Tibial nerve (tissue), 4 donors: ENCODE measurements around the gene KCNH8. TPM values are rescaled to one million over a fixed set of nuclear protein-coding genes. Genes with fewer than 3 reads are reported as not detected.

ENCODE experiments used
- DNase-seq, 2 donors: peaks; one replicate each; pipeline ENCODE4 v3.0.0-alpha.2; 2019; ENCODE audit warnings: low spot score in 2 of 2
- H3K27ac ChIP-seq, 4 donors: fragments of 200-600 bp; sonication (generic) in 3 of 4; one replicate each; pipeline ENCODE4 v1.5.1; 2017 to 2019; ENCODE audit warnings: mild to moderate bottlenecking in 1 of 4
- H3K27me3 ChIP-seq, 2 donors: fragments of 200-600 bp; sonication (generic) in 1 of 2; one replicate each; pipeline versions ENCODE4 v1.5.1 to v1.6.0; 2017 to 2019
- H3K36me3 ChIP-seq, 3 donors: fragments of 200-600 bp; sonication (generic); one replicate each; pipeline ENCODE4 v1.5.1; 2018 to 2019
- H3K4me1 ChIP-seq, 4 donors: fragments of 200-600 bp; sonication (generic) in 3 of 4; one replicate each; pipeline ENCODE4 v1.5.1; 2017 to 2019
- H3K4me3 ChIP-seq, 4 donors: fragments of 200-600 bp; sonication (generic) in 3 of 4; one replicate each; pipeline ENCODE4 v1.5.1; 2017 to 2019; ENCODE audit warnings: mild to moderate bottlenecking in 1 of 4, moderate library complexity in 1 of 4
- H3K9me3 ChIP-seq, 4 donors: fragments of 200-600 bp; sonication (generic) in 3 of 4; one replicate each; pipeline ENCODE4 v1.5.1; 2017 to 2019
- CTCF ChIP-seq, 5 experiments: fragments of 200-600 bp in 3 of 5; fragments of 450-650 bp in 2 of 5; sonication (generic) in 3 of 5; IDR thresholded peaks; one replicate each; pipeline ENCODE4 v1.5.1; 2016 to 2019; ENCODE audit warnings: antibody characterized with exemption in 5 of 5, mild to moderate bottlenecking in 3 of 5, moderate library complexity in 2 of 5
- EP300 ChIP-seq, 2 donors: sonication (generic); formaldehyde crosslinking; IDR thresholded peaks; one replicate each; pipeline ENCODE4 v1.6.1; 2017; ENCODE audit warnings: antibody characterized with exemption in 2 of 2, mild to moderate bottlenecking in 1 of 2
- POLR2A ChIP-seq, 2 donors: fragments of 450-650 bp; IDR thresholded peaks; one replicate each; pipeline ENCODE4 v1.6.1; 2017; ENCODE audit warnings: antibody characterized with exemption in 2 of 2, mild to moderate bottlenecking in 2 of 2, moderate library complexity in 2 of 2
- WGBS, 2 donors: methylation state at CpG; one replicate each; pipeline ENCODE4 v1.1.5; 2018; 5-methylcytosine and 5-hydroxymethylcytosine counted together
- total RNA-seq, 4 donors: library from RNA; depleted of rRNA; stranded (reverse); fragments of >200 nt; gene quantifications; one replicate each; pipeline ENCODE4 v1.1.0, GENCODE V29; 2016

KCNH8 gene
- total RNA-seq, 4 donors from 2014 or later, result 0.22 to 0.98 (median 0.51) TPM

GRCh38 chr3:19541284-19541683 lies 393.0 kb downstream of the KCNH8 start:
- WGBS, 2 donors, result 75 to 92% methylated on average over 2 of the region's 2 CpGs
- Histone ChIP-seq H3K4me3 (no peak overlapping the region), H3K27me3 (no peaks in the 10 kb centered on the region), H3K27ac (no peak overlapping the region), H3K4me1 (no peaks in the 10 kb centered on the region), H3K9me3 (no peaks in the 10 kb centered on the region), H3K36me3 (no peaks in the 10 kb centered on the region)
- TF ChIP-seq POLR2A (IDR thresholded peaks at IDR 0.05) (no peak), CTCF (IDR thresholded peaks at IDR 0.05) (no peak), EP300 (IDR thresholded peaks at IDR 0.05) (no peak)
- no peak for DNase-seq

- no peak for DNase-seq
- Histone ChIP-seq H3K4me1 (no peaks in the 10 kb centered on the region), H3K9me3 (no peaks in the 10 kb centered on the region), H3K27ac (no peak overlapping the region), H3K36me3 (no peaks in the 10 kb centered on the region), H3K4me3 (no peak overlapping the region), H3K27me3 (no peaks in the 10 kb centered on the region)
- TF ChIP-seq CTCF (IDR thresholded peaks at IDR 0.05), result peak in 4 of 5 experiments; percentile 22 to 53 (median 40)
- no peak for TF ChIP-seq EP300 (IDR thresholded peaks at IDR 0.05)
- WGBS, 2 donors, result 24 to 27% methylated on average over 4 of the region's 4 CpGs
Measured at GRCh38 chr3:19543212-19543841, 395.0 kb downstream of the KCNH8 start.

- WGBS, 2 donors, result 60 to 64% methylated on average over 2 of the region's 2 CpGs
- no peaks in the 10 kb centered on the region for H3K4me1 ChIP-seq
- no peak overlapping the region for H3K27ac ChIP-seq
Measured at GRCh38 chr3:19547665-19548464, 399.6 kb downstream of the KCNH8 start.

GRCh38 chr3:19559724-19560442 lies 411.6 kb downstream of the KCNH8 start:
- Histone ChIP-seq H3K4me1 (no peaks in the 10 kb centered on the region), H3K9me3 (peaks cover 0 to 6% (median 0%) of the 10 kb centered on the region in 4 donors), H3K36me3 (no peaks in the 10 kb centered on the region), H3K4me3 (no peak overlapping the region), H3K27ac (no peak overlapping the region), H3K27me3 (no peaks in the 10 kb centered on the region)
- DNase-seq, result no peak
- 69 to 76% methylated on average over 4 of the region's 4 CpGs for WGBS, 2 donors
- TF ChIP-seq EP300 (IDR thresholded peaks at IDR 0.05) (no peak), POLR2A (IDR thresholded peaks at IDR 0.05) (no peak), CTCF (IDR thresholded peaks at IDR 0.05) (no peak)

More at GRCh38 chr3:19547665-19548464, 399.6 kb downstream of the KCNH8 start:
- Histone ChIP-seq H3K36me3 (no peaks in the 10 kb centered on the region), H3K4me3 (no peak overlapping the region), H3K9me3 (no peaks in the 10 kb centered on the region), H3K27me3 (no peaks in the 10 kb centered on the region)
- TF ChIP-seq CTCF (IDR thresholded peaks at IDR 0.05), result no peak
- no peak for TF ChIP-seq POLR2A (IDR thresholded peaks at IDR 0.05)
- no peak for DNase-seq

- DNase-seq, result no peak
- no peaks in the 10 kb centered on the region for H3K27me3 ChIP-seq
- WGBS, 2 donors, result 83 to 96% methylated on average over 2 of the region's 2 CpGs
- H3K27ac ChIP-seq, result no peak overlapping the region
- TF ChIP-seq EP300 (IDR thresholded peaks at IDR 0.05) (no peak), POLR2A (IDR thresholded peaks at IDR 0.05) (no peak), CTCF (IDR thresholded peaks at IDR 0.05) (no peak)
- no peak overlapping the region for H3K4me3 ChIP-seq
- H3K36me3 ChIP-seq, result no peaks in the 10 kb centered on the region
- no peaks in the 10 kb centered on the region for H3K9me3 ChIP-seq
- no peaks in the 10 kb centered on the region for H3K4me1 ChIP-seq
Measured at GRCh38 chr3:19573644-19574043, 425.3 kb downstream of the KCNH8 start.
